HG02970 (cell line): ENCODE results near the gene DPP4.

Experiments used
- ATAC-seq: cut with Tn5 transposase; IDR thresholded peaks from one replicate; pipeline ENCODE4 v1.9.1; 2021; ENCODE audit warnings: mild to moderate bottlenecking, moderate library complexity, moderate number of reproducible peaks; ENCODE audit not compliant: unreplicated experiment, low FRiP score

DPP4 gene

DNA sequence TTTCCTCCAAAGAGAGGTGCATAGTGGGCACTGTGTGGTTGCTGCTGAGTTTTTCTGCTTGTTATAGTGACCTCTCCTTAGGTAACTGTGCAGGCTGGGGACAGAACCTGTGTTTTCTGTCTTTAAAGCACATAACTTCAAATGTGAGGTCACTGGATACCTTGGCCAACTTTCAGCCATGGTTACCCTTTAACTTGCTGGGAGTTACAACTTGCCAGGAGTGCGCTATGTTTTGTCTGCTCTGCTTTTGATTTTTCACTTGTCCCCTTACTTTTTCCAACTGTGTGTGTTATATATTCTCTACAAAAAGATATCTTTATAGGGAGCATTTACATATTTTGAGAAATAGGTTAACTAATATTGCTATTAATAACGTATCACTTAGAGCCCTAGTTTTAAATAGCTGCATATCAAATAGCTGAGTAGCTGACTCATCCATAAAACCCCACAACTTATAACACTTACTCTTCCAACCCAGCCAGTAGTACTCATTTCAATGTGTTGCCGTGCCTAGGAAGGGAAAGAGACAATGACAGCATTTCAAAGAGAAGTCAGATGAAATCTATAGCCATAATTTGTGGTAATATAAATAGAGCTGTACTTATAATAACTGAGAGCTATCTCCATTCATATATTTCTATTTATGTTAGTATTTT is 51.6 kb downstream of the DPP4 start:
- ATAC-seq, result no peak

- ATAC-seq, result no peak
These were observed 52.4 kb downstream of the DPP4 start for GRCh38 chr2:162021516-162022058.

DNA sequence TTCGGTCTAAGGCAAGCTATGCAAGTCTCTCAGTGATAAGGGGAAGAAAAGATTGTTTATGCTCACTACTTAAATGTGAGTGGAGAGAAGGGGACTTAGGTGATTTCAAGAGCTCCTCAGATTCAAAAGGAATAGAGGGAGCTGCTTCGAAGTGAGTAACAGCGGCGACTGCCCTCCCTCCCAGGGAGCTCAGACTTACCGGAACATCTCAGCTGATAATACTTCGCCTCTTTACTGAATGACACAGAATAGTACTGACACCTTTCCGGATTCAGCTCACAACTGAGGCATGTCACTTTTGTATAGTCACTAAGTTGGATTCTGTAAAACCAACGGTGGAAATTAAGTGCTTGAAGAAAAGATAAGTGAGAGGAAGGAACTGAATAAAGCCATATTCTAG is 55.5 kb downstream of the DPP4 start:
- no peak for ATAC-seq

DNA sequence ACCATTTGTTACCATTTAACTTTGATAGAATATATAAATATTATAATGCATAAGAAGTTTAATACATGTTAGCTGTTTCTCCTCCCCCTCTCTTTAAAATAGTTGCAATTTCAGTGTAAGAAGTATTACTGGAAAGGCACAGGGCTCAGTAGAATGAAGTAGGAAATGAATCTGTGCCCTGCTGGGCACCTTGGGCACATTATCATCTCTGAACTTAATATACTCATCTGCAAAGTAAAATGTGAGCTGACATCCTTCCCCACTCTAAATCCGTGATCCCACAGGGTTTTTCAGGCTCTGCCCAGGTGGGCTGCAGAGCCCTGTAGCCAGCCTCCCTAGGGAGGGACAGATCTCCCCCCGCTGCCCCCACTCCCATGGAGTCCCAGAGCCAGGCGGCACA is 56.8 kb downstream of the DPP4 start:
- no peak for ATAC-seq

DNA sequence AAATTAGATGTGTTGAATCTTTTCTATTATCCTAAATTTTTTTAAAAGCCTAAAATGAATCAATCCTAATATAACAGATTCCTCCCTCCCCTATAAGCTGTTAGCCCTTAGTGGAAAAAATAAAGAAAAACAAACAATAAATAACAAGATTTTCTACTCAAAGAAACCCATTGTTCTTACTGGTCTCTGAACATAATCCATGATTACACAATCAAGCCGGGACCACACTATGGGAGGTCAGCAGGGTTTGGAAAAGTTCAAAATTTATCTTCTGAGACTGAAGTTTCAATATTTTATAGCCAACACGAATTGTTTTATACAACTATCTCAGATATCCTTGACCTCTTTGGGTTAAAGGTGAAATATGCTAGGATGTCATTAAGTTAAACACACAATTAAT is 57.9 kb downstream of the DPP4 start:
- ATAC-seq, result no peak

GRCh38 chr2:162014751-162015150 is 59.3 kb downstream of the DPP4 start:
- no peak for ATAC-seq

DNA sequence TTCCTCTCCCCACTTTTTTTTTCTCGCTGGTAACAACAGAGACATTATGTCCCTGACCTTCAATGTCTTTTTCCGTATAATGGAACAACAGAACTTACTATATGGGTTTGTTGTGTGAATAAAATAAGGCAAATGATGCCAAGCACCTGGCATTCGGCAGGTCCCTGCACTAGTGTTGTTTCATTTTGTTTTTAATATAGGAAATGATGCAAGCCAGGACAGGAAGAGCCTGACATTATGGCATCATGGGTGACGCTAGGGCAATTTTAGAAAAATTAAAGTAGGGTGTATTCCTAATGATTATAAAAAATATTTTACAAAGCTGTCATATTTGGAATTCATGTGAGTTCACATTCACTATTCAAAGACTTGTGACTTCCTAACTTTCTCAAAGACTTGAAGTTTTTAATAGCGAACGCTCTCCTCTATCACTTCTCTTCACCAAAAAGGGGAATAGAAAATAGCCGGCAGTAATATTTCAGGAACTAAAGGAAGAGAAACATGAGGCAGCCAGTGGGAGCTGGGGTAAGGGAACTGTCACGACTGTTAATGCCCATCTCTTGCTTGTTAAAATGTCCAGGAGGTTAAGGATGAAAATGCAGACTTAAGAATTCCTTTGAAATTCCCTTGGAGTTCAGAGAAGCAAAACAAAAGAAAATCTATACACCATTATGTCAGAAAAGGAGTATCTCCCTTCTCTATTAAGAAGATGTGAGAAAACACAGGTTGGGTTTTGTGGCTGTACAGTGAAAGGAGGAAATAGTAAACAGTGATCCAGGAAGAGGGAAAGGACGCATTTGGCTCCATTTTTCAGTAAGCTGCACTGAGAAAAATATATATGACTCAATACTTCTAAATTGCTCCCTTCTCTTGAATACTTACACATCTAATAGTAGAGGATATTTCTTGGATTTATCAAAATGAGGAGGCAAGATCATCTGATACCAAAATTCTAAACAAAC is 60.2 kb downstream of the DPP4 start:
- no peak for ATAC-seq

- no peak for ATAC-seq
These were observed 61.4 kb downstream of the DPP4 start for GRCh38 chr2:162012565-162013058.

DNA sequence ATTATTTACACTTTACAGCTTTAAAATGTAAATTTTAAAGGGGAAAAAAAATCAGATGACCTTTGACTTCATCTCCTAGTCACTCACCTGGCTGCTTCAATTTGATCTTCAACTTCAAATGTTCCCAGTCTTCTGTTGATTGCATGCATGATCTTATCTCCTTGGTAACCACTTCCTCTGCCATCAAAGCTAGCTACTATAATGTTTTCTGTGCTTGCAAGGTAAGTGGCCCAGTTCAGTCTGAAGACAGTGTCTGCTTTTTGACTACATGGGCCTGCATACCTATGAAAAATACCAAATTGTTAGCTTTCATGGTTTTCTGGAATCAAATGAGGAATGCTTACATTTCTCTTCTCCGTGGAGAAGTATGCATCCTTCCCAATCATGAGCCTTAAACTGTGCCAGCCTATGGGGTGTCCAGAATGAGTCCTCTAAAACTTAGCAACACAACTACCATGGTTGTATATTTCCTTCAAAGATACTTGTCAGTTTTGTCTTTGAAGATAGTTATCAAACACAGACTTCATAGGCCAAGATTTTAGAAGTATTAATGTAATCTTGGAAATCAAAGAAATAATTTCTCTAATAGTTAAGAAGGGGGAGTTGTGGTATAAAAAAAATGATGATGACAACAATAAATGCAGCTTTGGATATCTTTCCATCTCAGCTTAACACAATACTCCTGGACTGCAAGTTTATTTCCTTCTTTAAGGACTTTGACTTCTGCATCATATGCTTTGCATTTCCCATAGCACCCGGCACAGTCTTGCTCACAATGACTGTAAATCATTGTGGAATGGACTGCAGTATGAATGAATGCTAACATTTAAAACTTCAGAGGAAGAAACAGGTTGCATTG is 62.1 kb downstream of the DPP4 start:
- no peak for ATAC-seq

DNA sequence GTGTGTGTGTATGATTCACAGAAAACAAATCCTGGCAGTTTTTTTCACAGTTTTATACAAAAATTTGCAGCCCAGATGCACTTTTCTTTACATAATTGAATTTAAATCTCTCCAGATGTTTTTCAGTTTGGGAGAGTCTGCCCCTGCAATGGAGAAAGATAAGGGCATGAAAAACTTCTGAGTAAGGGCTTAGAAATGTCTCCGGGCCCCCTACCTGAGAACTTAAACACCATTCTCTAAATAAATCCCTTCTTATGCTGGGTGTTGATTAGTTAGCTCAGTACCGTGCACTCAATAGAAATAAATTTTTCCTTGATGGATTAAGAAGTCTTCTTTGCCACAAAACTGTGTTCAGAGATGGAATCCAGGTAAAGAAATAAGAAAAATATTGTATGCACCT is 64.5 kb downstream of the DPP4 start:
- ATAC-seq, result no peak

DNA sequence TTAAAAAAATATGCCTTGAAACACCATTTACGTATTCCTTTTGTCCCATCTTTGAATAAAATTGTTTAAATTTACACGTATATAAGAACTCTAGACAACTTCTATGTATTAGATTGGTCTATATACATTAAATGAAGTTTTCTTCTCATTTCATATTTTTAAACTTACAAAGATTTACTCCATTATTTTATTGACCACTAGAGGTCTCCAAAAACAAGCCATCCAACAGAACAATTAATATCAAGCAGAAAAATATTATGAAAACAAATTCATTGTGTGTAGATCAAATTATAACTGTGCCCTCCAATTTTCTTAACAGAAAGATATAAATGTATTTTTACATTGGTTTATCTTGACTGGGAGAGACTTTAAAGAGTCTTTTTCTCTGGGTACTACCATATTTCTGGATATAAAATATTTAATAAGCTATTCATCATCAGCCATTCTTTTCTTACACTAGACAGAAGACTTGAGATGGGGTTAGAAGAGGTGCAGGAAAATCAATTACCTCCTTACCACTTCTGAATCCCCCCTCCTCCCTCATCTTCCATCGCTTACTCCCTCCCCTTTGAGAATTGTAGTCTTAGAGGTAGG is 66.5 kb downstream of the DPP4 start:
- ATAC-seq, result no peak

DNA sequence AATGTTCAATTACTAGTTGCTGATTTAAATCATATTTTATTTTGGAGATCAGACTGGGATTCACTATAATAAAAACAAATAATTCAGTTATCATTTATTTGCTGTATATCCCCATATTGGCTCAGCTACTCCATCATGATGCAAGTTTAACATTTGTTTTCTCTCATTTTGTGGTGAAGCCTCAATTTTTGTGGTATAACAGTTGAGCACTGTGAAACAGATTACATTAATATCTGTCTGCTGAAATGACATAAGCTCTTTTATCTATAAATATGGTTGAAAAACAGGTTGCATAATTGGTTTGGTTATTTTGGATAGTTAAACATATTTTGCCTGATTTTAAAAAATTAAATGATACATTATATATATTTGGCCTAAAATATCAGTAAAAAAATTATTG is 67.7 kb downstream of the DPP4 start:
- no peak for ATAC-seq

DNA sequence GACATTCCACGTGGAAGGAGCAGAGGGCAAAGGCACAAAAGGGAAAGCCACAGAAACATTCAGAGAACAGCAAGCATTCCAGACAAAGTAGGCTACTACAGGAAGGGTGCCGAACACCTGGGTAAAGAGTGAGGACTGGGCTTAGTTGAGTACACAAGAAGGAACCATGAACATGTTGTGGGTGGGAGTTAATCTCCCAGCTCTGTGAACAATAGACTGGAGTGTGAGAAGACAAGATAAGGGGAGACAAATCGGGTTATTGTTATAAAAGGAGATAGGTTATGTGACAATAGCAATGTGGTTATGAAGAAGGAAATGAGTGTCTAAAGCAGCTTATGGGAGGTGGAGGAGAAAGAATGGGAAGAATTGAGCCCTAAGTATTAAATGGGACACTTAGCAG is 70.0 kb downstream of the DPP4 start:
- no peak for ATAC-seq

DNA sequence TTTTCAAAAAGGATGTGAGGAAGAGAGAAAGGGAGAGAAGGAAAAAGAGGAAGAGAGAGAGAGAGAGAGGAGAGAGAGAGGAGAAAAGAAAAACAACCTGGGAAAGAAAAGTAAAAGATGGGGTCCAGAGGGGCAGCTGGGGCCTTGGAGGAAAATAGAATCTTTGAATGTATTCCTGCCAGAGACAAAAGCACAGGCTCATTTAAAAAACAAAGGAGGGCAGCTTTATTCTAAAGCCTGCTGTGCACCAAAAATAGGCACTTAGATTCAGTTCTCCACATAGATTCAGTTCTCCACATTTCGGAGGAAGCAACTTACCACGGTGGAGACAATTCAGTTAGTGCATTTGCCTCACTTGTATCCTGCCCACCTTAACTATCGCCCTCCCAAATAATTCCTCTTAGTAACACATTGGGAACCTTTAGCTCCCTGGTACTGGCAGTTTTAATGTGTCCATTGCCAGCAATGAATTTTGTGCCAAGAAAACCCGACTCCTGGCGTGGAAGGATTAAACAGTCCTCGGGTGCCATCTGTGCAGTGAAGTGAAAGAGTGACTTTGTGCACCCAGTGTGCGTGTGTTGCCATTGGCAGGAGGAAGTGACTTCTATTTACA is 71.3 kb downstream of the DPP4 start:
- no peak for ATAC-seq

- no peak for ATAC-seq
These were observed 73.6 kb downstream of the DPP4 start for GRCh38 chr2:162000431-162000830.

DNA sequence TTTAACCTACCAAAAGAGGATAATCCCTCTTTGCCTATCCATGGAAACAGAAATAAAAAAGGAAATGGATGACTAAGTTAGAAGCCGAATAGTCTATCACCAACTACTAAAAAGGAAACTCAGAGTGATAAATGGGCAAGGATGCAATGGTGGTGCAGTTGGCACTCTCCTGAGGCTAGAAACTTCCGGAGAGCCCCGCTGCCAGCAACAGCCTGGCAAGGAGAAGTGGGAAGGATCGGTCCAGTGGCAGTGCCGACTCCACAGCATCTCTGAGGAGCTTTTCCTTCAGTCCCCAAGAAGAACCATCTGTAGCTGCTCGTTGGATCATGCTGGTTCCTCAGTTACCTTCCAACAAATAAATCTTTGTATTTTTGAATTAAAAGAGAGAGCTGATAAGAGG is 74.7 kb downstream of the DPP4 start:
- no peak for ATAC-seq

DNA sequence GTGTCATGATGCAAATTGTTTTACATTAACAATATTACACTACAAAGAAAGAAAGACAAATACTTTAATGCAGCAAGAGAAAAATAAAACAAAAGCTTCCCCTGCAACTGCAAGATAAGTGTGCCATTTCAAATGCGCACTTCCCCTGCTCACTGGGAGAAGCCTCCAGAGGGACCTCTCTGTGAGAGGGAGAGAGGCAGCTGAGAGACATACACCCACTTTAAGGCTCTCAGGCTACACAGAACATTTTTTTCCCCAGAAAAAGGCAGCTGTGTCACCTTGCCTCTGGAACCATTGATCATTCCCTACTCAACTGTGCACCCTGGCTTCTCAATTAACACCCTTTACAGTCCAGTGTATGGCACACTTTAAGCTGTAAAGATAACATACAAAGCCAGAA is 75.2 kb downstream of the DPP4 start:
- ATAC-seq, result no peak

DNA sequence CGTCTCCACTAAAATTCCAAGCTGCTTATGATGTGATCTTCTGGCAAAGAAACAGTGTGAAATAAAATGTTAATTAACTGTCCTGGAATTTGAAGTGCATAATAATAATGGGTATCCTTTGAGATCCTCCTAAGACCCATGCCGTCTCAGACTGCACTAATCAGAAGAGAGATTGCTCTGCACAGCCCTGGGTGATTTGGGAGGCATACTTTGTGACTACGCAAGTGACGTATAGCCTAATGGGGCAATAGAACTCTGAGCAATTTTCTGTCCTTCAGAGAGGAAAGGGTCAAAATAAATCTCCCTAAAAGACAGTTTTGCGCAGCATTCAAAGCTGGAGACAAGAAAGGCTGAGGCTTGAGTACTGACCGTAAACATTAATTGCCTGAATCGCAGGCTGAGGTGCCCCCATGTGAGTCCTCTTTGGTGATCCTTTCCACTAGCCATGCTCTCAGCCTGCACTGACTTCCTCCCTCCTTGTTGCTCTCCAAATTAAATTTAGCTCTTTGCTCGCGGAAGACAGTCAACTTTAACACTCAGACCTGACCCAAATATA is 76.0 kb downstream of the DPP4 start:
- no peak for ATAC-seq

- no peak for ATAC-seq
These were observed 78.4 kb downstream of the DPP4 start for GRCh38 chr2:161995553-161996016.
